ENCODE measurements around the gene MYO9A.

MYO9A gene

GRCh38 chr15:71804695-71805470 lies 313.1 kb downstream of the MYO9A start:
- FAIRE-seq, result no peak

GRCh38 chr15:71804226-71804625 lies 313.7 kb downstream of the MYO9A start:
- no peak for FAIRE-seq

- FAIRE-seq, result no peak
These were observed 315.2 kb downstream of the MYO9A start for GRCh38 chr15:71802770-71803169.

DNA sequence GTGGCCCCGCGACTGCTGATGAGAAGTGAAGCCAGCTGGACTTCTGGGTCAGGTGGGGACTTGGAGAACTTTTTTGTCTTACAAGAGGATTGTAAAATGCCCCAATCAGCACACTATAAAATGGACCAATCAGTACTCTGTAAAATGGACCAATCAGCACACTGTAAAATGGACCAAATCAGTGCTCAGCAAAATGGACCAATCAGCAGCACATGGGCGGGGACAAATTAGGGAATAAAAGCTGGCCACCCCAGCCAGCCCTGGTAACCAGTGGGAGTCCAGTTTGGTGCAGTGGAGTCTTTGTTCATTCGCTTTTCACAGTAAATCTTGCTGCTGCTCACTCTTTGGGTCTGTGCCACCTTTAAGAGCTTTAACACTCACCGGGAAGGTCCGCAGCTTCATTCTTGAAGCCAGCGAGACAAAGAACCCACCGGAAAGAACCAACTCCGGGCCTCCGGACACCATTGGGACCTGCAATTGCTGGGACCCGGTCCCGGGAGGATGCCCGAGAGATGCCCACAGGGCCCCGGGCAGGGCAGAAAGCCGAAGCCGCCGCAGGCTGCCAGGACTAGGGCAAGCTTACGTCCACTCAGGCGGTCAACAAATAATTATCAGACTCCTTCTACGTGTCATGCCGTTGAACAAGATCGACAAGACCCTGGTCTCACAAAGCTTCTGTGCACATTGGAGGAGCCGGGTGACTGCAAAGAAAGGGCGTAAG lies 315.9 kb downstream of the MYO9A start:
- FAIRE-seq, result no peak

GRCh38 chr15:71800835-71801745 lies 316.9 kb downstream of the MYO9A start:
- FAIRE-seq, result peak; percentile 19

- no peak for FAIRE-seq
These were observed 317.8 kb downstream of the MYO9A start for GRCh38 chr15:71800190-71800589.

GRCh38 chr15:71798641-71799040 lies 319.3 kb downstream of the MYO9A start:
- no peak for FAIRE-seq

DNA sequence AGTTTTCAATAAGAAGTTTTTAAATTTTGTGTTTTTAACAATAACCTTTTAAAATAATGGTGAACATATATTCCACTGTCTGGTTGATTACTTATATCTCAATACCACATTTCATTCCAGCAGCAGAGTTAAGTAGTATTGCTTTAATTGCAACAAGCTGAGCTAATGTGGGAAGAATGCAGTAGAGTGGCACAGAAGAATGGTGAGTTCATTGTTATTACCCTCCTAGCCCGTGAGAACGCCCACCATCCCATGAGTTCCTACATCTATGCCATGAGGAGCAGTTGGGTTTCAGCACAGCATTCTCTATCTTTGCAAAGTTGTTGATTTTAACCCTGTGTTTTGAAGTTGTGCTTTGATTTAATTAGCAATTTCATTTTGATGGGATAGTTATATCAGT lies 325.4 kb downstream of the MYO9A start:
- no peak for FAIRE-seq

GRCh38 chr15:71791975-71792374 lies 326.0 kb downstream of the MYO9A start:
- no peak for FAIRE-seq

DNA sequence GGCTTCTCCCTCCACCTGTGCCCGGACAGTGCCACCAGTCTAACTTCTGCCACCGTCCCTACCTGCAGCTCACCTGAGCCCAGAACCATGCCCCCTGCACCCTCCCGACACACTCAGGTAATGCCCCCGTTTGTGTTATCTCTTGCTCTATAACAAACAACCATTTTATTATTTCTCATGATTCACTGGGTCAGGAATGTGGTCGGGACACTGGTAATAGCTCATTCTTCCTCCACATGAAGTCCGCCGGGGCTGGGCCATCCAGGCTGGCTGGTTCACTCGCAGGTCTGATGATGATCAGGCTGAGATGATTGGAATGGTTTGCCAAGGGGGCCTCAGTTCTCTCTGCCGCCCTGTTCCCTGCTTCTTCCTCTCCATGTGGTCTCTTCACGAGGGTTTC lies 327.9 kb downstream of the MYO9A start:
- FAIRE-seq, result no peak

GRCh38 chr15:71789616-71790015 lies 328.3 kb downstream of the MYO9A start:
- FAIRE-seq, result no peak

DNA sequence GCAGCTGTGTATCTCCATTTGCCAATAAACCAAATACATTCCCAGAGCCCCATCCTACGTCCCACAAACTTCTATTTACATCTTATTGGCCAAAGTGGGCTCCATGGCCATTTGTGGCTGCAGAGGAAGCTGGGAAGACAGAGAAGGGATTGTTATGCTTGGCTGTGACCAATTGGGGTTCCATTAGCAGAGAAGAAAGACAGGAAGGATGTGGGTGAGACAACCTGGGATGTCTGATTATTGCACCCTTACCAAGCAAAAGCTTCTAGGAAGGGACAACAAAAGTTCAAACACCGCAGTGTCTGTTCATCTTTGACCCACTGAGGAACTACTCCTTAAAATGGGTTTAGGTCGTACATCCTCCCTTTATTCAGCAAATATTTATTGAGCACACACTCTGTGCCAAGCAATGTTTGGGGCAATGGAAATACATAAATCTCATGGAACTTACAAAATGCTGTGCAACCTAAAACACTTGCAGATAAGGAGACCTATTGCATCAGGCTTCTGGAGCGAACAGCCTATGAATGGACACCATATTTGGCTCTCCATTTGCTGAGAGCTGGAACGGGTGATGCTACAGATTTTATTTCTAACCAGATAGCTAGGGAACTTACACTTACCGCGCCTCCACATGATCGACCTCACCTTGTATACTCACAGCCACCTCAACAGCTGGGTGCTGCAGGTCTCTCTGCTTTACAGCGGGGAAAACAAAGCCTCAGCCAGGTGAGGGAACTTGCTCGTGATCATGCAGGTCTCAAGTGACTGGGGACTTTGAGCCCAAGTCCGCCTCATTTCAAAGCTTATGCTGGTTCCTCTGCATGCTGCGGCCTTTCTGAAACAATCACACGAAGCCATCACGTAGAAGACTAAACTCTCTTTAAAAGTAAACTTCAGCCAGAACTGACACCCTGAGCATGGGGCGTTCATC lies 329.0 kb downstream of the MYO9A start:
- FAIRE-seq, result no peak

GRCh38 chr15:71786673-71787072 lies 331.3 kb downstream of the MYO9A start:
- FAIRE-seq, result no peak

GRCh38 chr15:71785996-71786395 lies 332.0 kb downstream of the MYO9A start:
- no peak for FAIRE-seq

- FAIRE-seq, result no peak
These were observed 333.2 kb downstream of the MYO9A start for GRCh38 chr15:71784719-71785118.

- no peak for FAIRE-seq
These were observed 335.4 kb downstream of the MYO9A start for GRCh38 chr15:71782422-71783165.

DNA sequence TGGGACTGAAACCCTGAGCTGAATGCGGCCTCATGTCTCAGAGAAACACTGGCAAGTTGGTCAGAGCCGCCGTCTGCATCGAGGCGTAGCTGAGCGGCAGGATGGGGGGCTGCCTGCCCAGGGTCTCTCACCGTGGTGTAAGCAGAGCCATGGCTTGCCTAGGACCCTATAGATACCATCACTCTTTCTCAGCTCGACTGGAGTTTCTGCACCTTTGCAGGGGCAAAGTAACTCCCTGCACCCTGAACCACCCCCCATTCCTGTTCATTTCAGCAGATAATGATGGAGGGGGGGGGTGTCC lies 336.0 kb downstream of the MYO9A start:
- FAIRE-seq, result no peak

DNA sequence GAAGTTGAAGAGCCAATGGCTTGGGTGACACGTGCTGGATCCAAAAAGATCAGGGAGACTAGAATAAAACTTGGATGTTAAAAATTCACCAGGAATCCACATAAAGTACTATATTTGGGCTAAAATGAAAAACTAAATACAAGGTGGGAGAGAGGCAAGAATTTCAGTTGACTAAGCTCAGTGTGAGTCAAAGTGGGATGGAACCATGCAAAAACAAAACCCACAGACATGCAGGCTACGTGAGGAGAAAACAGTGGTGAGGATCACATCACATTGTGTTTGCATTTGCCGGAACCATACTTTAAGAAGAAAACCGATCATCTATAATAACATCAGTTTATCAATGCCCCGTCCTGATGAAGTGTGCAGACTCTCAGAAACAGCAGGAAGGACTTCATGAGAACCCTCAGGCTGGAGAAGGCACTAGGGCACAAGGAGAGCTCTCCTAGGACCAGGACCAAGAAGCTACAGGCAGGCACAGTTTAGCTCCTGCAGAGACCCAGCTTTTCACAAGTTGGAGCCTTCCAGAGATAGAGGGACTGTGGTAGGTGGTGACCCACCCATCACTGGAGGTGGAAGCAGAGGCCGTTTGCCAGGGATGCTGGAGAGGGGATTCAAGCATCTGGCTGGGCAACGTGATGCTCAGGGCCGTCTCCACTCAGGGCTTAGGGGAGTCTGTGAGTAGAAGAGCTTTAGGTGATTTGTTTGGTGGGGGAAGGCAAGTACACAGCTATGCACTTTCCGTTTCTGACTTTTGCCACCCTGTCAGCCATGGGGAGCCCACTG lies 336.6 kb downstream of the MYO9A start:
- FAIRE-seq, result no peak

DNA sequence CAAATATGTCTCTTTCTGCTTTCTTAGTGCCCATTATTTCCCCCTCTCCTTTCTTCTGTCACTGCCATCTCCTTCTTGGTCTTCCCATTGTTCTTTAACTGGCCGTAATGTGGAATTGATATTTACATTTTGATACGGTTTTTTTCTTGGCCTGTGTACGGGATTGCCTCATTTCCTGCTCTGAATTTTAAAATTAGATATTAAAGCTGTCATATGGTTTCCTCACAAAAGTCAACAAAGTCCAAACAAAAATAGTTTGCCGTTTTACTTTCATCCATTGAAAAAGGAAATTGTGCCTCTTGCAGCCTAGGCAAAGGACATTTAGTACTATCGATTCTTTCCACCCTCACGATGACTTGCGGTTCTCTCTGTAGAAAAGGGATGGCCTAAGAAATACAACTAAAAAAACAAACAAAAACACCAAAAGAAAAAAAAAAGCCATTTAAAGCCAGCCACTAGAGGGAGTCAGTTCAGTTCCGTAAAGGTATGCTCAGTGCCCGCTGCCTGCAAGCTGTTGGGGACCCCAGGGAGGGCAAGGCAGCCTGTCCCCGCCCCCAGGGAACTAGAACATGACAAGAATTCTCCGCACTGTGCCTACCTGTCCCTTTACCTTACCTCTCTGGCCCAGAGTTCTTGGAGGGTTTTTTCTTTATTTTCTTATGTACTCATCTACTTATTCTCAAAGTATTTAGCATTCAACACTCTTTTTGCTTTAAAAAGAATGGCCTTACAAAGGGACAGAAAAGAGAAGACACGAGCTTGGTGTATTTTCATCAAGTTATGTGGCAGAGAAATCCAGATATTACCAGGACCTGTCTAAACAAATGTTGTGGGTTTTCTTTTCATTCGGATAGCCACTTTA lies 337.6 kb downstream of the MYO9A start:
- no peak for FAIRE-seq

Measured in TTC549 (cell line).